C4-2B (cell line): ENCODE data around the gene GHRH.

ENCODE experiments used
- ZFX ChIP-seq: fragments of 450-650 bp; IDR thresholded peaks from 2 replicates; pipeline ENCODE4 v1.6.1; 2017
- TF ChIP-seq, protein P1 (sequence below): fragments of 450-650 bp; conservative IDR thresholded peaks from 2 replicates; pipeline ENCODE4 v1.5.1; 2017; ENCODE audit warnings: mild to moderate bottlenecking

GRCh38 chr20:37253087-37253486 lies 8.5 kb downstream of the GHRH start:
- TF ChIP-seq, protein P1, sequence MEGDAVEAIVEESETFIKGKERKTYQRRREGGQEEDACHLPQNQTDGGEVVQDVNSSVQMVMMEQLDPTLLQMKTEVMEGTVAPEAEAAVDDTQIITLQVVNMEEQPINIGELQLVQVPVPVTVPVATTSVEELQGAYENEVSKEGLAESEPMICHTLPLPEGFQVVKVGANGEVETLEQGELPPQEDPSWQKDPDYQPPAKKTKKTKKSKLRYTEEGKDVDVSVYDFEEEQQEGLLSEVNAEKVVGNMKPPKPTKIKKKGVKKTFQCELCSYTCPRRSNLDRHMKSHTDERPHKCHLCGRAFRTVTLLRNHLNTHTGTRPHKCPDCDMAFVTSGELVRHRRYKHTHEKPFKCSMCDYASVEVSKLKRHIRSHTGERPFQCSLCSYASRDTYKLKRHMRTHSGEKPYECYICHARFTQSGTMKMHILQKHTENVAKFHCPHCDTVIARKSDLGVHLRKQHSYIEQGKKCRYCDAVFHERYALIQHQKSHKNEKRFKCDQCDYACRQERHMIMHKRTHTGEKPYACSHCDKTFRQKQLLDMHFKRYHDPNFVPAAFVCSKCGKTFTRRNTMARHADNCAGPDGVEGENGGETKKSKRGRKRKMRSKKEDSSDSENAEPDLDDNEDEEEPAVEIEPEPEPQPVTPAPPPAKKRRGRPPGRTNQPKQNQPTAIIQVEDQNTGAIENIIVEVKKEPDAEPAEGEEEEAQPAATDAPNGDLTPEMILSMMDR, result no peak
- TF ChIP-seq ZFX, result no peak
